GM12872 (cell line): ENCODE results near the gene POLR2C.

Experiments used
- CTCF ChIP-seq: IDR thresholded peaks from 3 replicates; pipeline ENCODE4 v1.5.1; 2011; ENCODE audit warnings: low read depth, mild to moderate bottlenecking, low read length, moderate library complexity; ENCODE audit not compliant: insufficient read depth

The POLR2C gene

GRCh38 chr16:57482845-57483545 lies 20.5 kb downstream of the POLR2C start:
- no peak for TF ChIP-seq CTCF

- TF ChIP-seq CTCF, result no peak
Observed at GRCh38 chr16:57483725-57484514, 21.4 kb downstream of the POLR2C start.

DNA sequence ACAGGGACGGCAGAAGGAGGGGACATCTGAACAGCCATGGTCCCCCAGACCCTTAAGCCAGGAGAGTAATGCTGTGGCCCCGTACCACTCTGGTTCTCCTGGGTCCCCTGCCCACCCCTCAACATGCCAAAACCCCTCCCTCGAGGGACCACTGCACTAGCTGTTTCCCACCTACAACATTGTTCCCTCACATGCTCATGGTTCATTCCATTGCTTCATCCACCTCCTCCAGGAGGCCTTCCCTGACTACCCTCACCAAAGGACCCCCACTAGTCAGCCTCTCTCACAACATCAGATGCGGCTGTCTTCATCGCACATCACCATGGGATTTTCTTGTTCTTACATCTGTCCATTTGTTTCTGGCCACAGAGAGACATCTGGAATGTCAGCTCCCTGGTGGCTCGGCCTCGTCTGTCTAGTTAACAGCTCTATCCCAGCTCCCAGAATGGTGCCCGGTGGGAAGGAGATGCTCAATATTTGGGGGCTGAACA lies 22.1 kb downstream of the POLR2C start:
- no peak for TF ChIP-seq CTCF

DNA sequence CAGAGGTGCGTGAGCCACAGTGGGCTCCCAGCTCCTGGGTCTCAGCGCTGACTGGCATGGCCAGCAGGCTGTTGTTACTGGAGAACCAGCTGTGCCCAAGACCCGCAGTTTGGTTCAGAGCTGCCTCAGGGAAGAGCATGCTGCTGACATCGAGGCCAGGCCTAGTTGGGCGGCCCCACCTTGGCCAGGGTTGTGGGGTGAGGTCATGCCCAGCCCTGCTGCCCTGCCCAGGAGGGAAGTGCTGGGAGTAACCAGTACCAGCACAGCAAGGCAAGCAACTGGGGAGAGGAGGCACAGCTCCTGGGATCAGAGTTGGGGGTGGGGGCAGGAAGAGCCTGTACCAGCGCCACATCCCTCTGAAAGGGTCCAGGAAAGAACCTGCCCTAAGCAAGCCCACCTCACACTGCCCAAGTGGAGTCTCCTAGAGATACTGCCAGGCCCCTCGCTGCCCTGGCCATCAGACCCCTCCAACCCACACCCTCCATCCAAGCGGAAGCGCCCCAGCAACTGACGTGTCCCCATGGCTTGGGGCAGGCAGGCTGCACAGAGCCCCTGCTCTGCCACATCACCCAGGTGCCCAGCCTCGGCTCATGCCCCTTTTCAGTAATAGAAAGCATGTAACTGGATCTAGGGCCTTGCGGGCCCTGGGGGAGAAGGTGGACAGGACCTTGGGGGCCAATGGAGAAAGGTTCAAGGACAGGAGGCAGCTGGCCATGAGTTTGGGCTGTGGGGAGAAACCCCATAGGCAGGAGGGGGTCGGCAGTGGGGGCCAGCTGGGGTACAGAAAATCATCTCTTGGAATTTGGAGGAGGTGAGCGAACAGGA lies 22.8 kb downstream of the POLR2C start:
- TF ChIP-seq CTCF, result no peak

- no peak for TF ChIP-seq CTCF
Observed at GRCh38 chr16:57485916-57486857, 23.7 kb downstream of the POLR2C start, which contains the start of gene DOK4. TSS of gene DOK4 (minus strand) at chr16:57486493. CDS start at chr16:57479507, 6,986 bp downstream.

DNA sequence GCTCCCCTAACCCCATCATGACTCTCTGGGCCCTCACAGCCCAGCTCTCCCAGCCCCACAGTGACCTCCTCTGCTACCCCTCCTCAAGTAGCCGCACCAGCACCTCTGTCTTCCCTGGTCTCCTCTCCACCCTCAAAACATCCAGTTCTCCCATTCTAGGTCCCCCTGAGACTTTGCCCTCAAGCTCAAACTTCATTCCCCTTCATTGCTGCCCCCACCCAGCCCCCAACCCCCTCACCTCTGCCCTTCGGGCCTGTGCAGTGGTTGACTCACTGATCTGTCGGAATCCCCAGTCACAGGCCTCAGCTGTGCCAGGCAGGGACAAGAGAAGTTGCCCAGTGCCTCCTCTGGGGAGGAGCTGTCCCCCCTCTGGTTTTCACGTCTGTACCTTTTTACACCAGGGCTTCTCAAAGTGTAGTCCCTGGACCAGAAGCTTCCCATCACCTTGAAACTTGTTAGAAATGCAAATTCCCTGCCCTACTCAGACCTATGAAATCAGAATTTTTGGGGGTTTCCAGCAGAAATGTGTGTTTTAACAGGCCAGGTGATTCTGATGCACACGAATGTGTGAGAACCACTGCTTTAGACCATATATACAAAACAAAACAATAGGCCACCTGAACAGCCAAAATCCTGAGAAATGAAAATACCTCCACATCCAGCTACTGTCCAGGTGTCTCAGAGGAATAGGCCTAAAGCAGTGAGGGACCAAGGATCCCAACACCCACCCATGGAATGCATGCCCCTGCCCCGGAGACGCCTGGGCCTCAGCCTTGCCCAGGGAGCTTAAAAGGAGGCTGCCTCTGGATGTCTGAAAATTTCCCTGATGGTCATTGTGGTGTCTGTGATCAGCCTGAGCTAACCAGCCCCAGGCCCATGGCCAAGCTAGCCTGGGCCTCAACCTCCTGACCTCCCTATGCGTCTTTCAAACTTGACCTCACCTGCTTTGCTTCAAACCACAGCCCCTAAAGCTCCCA lies 24.7 kb downstream of the POLR2C start:
- TF ChIP-seq CTCF, result no peak
